ENCODE results near the gene PRAMEF11. TPM values are rescaled to one million over a fixed set of nuclear protein-coding genes. Genes with fewer than 3 reads are reported as not detected.
"Not testable (repeated sequence)": the region's sequence is repeated elsewhere in the genome, so short reads cannot be mapped to it uniquely, and the experiment has no call there.

The PRAMEF11 gene
- total RNA-seq, 2 experiments from 2014 or later: not detected

- POLR2A ChIA-PET; DNase-seq; intact Hi-C loops (cut with micrococcal nuclease); H3K27ac Mint-ChIP-seq; H3K4me3 Mint-ChIP-seq; H3K4me1 Mint-ChIP-seq (ENCODE audit: low read depth); H3K27me3 Mint-ChIP-seq; H3K36me3 Mint-ChIP-seq; CTCF ChIA-PET; H3K9me3 Mint-ChIP-seq: not testable (repeated sequence)
Observed at GRCh38 chr1:12791097-12791496, 40.1 kb downstream of the PRAMEF11 start, which contains the start of gene PRAMEF1. PRAMEF1 (plus strand) TSS chr1:12791397; CDS start chr1:12793228, 1,831 bp downstream.

DNA sequence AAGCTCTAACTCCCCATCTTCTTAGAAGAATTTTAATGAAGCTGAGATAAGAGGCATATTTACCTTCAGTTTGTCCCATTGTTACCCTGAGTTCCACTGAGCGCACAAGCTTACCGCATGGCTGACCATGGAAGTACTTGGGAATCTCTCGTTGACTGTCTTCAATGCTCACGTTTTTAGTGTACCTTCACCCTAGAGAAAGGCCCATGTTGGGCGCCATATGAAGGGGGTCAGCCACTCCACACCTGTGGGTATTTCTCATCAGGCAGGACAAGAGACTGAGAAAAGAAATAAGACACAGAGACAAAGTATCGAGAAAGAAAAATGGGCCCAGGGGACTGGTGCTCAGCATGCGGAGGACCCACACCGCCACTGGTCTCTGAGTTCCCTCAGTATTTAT, 46.5 kb downstream of the PRAMEF11 start:
- intact Hi-C loops (cut with micrococcal nuclease); H3K27me3 Mint-ChIP-seq; POLR2A ChIA-PET: not testable (repeated sequence)

GRCh38 chr1:12783783-12784182, 47.4 kb downstream of the PRAMEF11 start:
- intact Hi-C loops (cut with micrococcal nuclease); H3K36me3 Mint-ChIP-seq; H3K27me3 Mint-ChIP-seq; CTCF ChIA-PET; H3K27ac Mint-ChIP-seq; POLR2A ChIA-PET; DNase-seq; H3K4me3 Mint-ChIP-seq; H3K4me1 Mint-ChIP-seq (ENCODE audit: low read depth): not testable (repeated sequence)
- peaks cover 29% of the 10 kb centered on the region for H3K9me3 Mint-ChIP-seq

More for the DNA sequence above, 46.5 kb downstream of the PRAMEF11 start:
- H3K4me3 Mint-ChIP-seq; DNase-seq; H3K27ac Mint-ChIP-seq; H3K36me3 Mint-ChIP-seq; CTCF ChIA-PET; H3K4me1 Mint-ChIP-seq (ENCODE audit: low read depth): not testable (repeated sequence)
- peaks cover 29% of the 10 kb centered on the region for H3K9me3 Mint-ChIP-seq

DNA sequence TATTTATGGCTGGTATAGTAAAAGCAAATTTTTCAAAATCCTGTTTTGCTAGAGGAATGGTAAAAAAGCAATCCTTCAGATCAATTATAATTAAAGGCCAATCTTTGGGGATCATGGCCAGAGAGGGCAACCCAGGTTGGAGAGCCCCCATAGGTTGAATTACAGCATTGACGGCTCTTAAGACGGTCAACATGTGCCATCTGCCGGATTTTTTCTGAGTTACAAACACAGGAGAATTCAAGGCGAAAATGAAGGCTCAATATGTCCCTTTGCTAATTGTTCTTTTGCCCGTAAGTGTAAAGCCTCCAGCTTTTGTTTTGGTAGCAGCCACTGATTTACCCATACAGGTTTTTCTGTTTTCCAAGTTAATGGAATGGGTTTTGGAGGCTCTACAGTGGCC, 49.7 kb downstream of the PRAMEF11 start:
- H3K27me3 Mint-ChIP-seq; H3K4me3 Mint-ChIP-seq; POLR2A ChIA-PET; intact Hi-C loops (cut with micrococcal nuclease); DNase-seq; H3K27ac Mint-ChIP-seq; H3K36me3 Mint-ChIP-seq; H3K4me1 Mint-ChIP-seq (ENCODE audit: low read depth); CTCF ChIA-PET: not testable (repeated sequence)
- H3K9me3 Mint-ChIP-seq: peaks cover 27% of the 10 kb centered on the region

DNA sequence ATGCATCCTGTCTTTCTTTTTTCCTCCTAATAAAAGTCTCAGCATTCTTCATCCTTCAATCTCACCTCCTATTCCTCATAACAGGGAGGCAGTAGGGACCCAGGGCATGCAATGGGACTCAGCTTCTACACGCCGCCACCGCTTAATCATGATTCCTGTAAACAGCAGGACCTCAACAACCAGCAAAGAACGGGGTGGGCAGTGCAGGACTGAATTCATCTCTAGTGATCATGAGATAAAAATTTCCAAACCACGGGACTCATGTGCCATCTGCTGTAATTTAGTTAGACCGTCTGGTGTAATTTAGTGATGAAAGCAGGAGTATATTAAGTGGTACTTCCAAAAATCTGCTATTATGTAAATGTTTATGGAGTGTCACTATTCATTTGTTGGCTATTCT, 52.3 kb downstream of the PRAMEF11 start:
- CTCF ChIA-PET: no interaction called here
- Mint-ChIP-seq H3K4me1 (ENCODE audit: low read depth) (no peaks in the 10 kb centered on the region), H3K36me3 (no peaks in the 10 kb centered on the region), H3K27ac (no peak overlapping the region), H3K4me3 (no peak overlapping the region), H3K9me3 (peaks cover 8% of the 10 kb centered on the region), H3K27me3 (peaks cover 2% of the 10 kb centered on the region)
- DNase-seq: no peak
- intact Hi-C loops (cut with micrococcal nuclease): no loop called here
- POLR2A ChIA-PET: no interaction called here

DNA sequence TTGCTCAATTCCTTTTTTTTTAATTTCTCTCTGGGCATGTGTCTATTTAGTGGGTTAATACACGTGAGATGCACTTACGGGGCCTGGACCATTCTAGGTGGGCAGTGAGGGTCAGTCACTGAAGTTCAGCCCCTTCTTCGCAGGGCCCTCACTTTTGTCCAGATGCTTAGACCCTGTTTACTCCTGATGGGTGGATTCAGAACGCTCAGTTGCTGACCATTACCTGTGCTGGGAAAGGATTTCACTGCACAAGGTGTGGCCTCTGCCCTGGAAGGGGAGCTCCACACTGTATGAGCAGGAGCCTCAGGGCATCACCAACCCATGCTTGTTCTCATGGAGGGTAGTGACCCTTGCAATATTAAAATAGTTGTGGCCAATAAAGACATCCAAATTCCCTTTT, 53.1 kb downstream of the PRAMEF11 start:
- H3K9me3 Mint-ChIP-seq: peaks cover 1% of the 10 kb centered on the region
- POLR2A ChIA-PET: no interaction called here
- H3K4me1 Mint-ChIP-seq (ENCODE audit: low read depth): no peaks in the 10 kb centered on the region
- CTCF ChIA-PET: no interaction called here
- no peak overlapping the region for H3K27ac Mint-ChIP-seq
- no peak overlapping the region for H3K4me3 Mint-ChIP-seq
- no peaks in the 10 kb centered on the region for H3K36me3 Mint-ChIP-seq
- no peak for DNase-seq
- peaks cover 3% of the 10 kb centered on the region for H3K27me3 Mint-ChIP-seq
- intact Hi-C loops (cut with micrococcal nuclease): no loop called here

- Mint-ChIP-seq H3K27ac (no peak overlapping the region), H3K9me3 (no peaks in the 10 kb centered on the region), H3K36me3 (no peaks in the 10 kb centered on the region), H3K4me3 (no peak overlapping the region), H3K27me3 (peaks cover 7% of the 10 kb centered on the region), H3K4me1 (ENCODE audit: low read depth) (no peaks in the 10 kb centered on the region)
- CTCF ChIA-PET: no interaction called here
- no peak for DNase-seq
- POLR2A ChIA-PET: no interaction called here
- intact Hi-C loops (cut with micrococcal nuclease): no loop called here
Observed at GRCh38 chr1:12776801-12777557, 54.2 kb downstream of the PRAMEF11 start.

DNA sequence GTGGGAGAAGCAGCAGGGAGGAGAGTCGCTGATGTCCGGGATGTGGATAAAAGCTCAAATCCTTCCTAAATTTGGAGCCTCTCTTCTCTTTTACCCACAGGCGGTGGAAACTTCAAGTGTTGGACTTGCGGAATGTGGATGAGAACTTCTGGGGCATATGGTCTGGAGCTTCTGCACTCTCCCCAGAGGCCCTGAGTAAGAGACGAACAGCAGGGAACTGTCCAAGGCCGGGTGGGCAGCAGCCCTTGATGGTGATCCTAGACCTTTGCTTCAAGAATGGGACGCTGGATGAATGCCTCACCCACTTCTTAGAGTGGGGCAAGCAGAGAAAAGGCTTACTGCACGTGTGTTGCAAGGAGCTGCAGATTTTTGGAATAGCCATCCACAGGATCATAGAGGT, 55.8 kb downstream of the PRAMEF11 start:
- no peak overlapping the region for H3K4me3 Mint-ChIP-seq
- no peak for DNase-seq
- intact Hi-C loops (cut with micrococcal nuclease): no loop called here
- POLR2A ChIA-PET: no interaction called here
- H3K27me3 Mint-ChIP-seq: peaks cover 10% of the 10 kb centered on the region
- H3K4me1 Mint-ChIP-seq (ENCODE audit: low read depth): no peaks in the 10 kb centered on the region
- H3K9me3 Mint-ChIP-seq: no peaks in the 10 kb centered on the region
- no peak overlapping the region for H3K27ac Mint-ChIP-seq
- no peaks in the 10 kb centered on the region for H3K36me3 Mint-ChIP-seq
- CTCF ChIA-PET: no interaction called here

GRCh38 chr1:12774801-12775345, 56.3 kb downstream of the PRAMEF11 start:
- no peaks in the 10 kb centered on the region for H3K9me3 Mint-ChIP-seq
- H3K27ac Mint-ChIP-seq: no peak overlapping the region
- H3K36me3 Mint-ChIP-seq: no peaks in the 10 kb centered on the region
- no peak for DNase-seq
- H3K4me3 Mint-ChIP-seq: no peak overlapping the region
- H3K4me1 Mint-ChIP-seq (ENCODE audit: low read depth): no peaks in the 10 kb centered on the region
- ChIA-PET CTCF (no interaction called here), POLR2A (no interaction called here)
- peaks cover 14% of the 10 kb centered on the region for H3K27me3 Mint-ChIP-seq
- intact Hi-C loops (cut with micrococcal nuclease): no loop called here

Other genes with a start within 250 kb of the PRAMEF11 start
- 10 to 100 TPM; 57.6 to 58.8 TPM for gene DHRS3, start 213.2 kb downstream of the PRAMEF11 start, total RNA-seq
- gene AADACL4, start 187.3 kb downstream of the PRAMEF11 start, total RNA-seq: not detected
- not detected for gene AADACL3, start 115.3 kb downstream of the PRAMEF11 start, total RNA-seq
- not detected for gene CFAP107, start 85.2 kb downstream of the PRAMEF11 start, total RNA-seq
- not detected for gene PRAMEF12, start 57.7 kb downstream of the PRAMEF11 start, total RNA-seq
- gene PRAMEF1, start 40.0 kb downstream of the PRAMEF11 start, total RNA-seq: not detected
- not detected for gene HNRNPCL1, start 17.3 kb upstream of the PRAMEF11 start, total RNA-seq
- gene PRAMEF2, start 25.7 kb upstream of the PRAMEF11 start, total RNA-seq: not detected
- not detected for gene PRAMEF4, start 54.8 kb upstream of the PRAMEF11 start, total RNA-seq
- gene PRAMEF10, start 66.9 kb upstream of the PRAMEF11 start, total RNA-seq: not detected
- gene PRAMEF7, start 85.2 kb upstream of the PRAMEF11 start, total RNA-seq: not detected
- not detected for gene PRAMEF6, start 116.2 kb upstream of the PRAMEF11 start, total RNA-seq
- gene PRAMEF27, start 225.2 kb upstream of the PRAMEF11 start, total RNA-seq: not detected
- gene HNRNPCL3, start 229.4 kb upstream of the PRAMEF11 start, total RNA-seq: not detected
- not detected for gene PRAMEF25, start 239.4 kb upstream of the PRAMEF11 start, total RNA-seq

All from activated CD4-positive, alpha-beta memory T cell treated with anti-CD3 and anti-CD28 coated beads for 36 hours (primary cell).